Gastrocnemius medialis (tissue), 4 donors: ENCODE results near the gene CAMTA1.

Experiments used
- CTCF ChIP-seq, 5 experiments: fragments of 450-650 bp in 3 of 5; fragments of 200-600 bp in 2 of 5; sonication (generic) in 2 of 5; IDR thresholded peaks in 4 of 5; conservative IDR thresholded peaks in 1 of 5; 1 replicate in 4 of 5; 2 replicates in 1 of 5; pipeline ENCODE4 v1.5.1; 2016 to 2019; ENCODE audit warnings: antibody characterized with exemption in 5 of 5, mild to moderate bottlenecking in 3 of 5, moderate library complexity in 3 of 5
- POLR2A ChIP-seq, 2 donors: fragments of 450-650 bp; IDR thresholded peaks; one replicate each; pipeline ENCODE4 v1.6.1; 2017; ENCODE audit warnings: antibody characterized with exemption in 2 of 2, mild to moderate bottlenecking in 2 of 2, moderate library complexity in 2 of 2

- TF ChIP-seq CTCF (IDR thresholded peaks at IDR 0.05 in 4 of 5, conservative IDR thresholded peaks at IDR 0.05 in 1 of 5), result no peak
- no peak for TF ChIP-seq POLR2A (IDR thresholded peaks at IDR 0.05)
Measured at GRCh38 chr1:7516341-7516740, 731.1 kb downstream of the CAMTA1 start.
